H1 (cell line): ENCODE measurements around the gene CRP. TPM values are rescaled to one million over a fixed set of nuclear protein-coding genes. Genes with fewer than 3 reads are reported as not detected.

Source experiments
- CTCF ChIA-PET: fragments of 300-600 bp; sonication (Branson Sonifier 250); formaldehyde crosslinking; loops from one replicate; lab custom pipeline; 2021; ENCODE audit not compliant: partially characterized antibody; lab: Charles Lee
- POLR2A ChIA-PET: fragments of 300-600 bp; sonication (Branson Sonifier 250); formaldehyde crosslinking; loops from one replicate; lab custom pipeline; 2021; ENCODE audit warnings: inconsistent platforms; ENCODE audit not compliant: partially characterized antibody; lab: Charles Lee
- DNase-seq, 2 experiments: peaks; one replicate each; pipeline versions ENCODE4 v3.0.0 to v3.0.0-alpha.2; 2010 to 2022; ENCODE audit warnings: low spot score in 2 of 2, low read depth in 1 of 2, mixed read lengths in 1 of 2
- FAIRE-seq: peaks from 2 replicates; lab custom pipeline; 2011; peaks lifted over from hg19 to GRCh38; lab: Jason Lieb, UNC
- H2AFZ ChIP-seq: 2 replicates; pipeline ENCODE4 v1.8.1; 2012; ENCODE audit warnings: low read length, inconsistent platforms
- H2AK5ac ChIP-seq: 2 replicates; pipeline ENCODE4 v1.6.1; 2013; ENCODE audit warnings: low read depth, low read length
- H2BK120ac ChIP-seq: replicated peaks from 2 replicates; pipeline ENCODE3; 2013; ENCODE audit warnings: low read depth, low read length, inconsistent platforms
- H2BK12ac ChIP-seq: 2 replicates; pipeline ENCODE4 v1.6.1; 2013; ENCODE audit warnings: low read depth, low read length
- H2BK15ac ChIP-seq: 2 replicates; pipeline ENCODE4 v1.6.1; 2013; ENCODE audit warnings: low read length
- H2BK20ac ChIP-seq: 2 replicates; pipeline ENCODE4 v1.6.1; 2013; ENCODE audit warnings: low read length
- H2BK5ac ChIP-seq: 2 replicates; pipeline ENCODE4 v1.6.1; 2013; ENCODE audit warnings: low read depth, low read length
- H3K14ac ChIP-seq: 2 replicates; pipeline ENCODE4 v1.6.1; 2013; ENCODE audit warnings: inconsistent platforms; ENCODE audit not compliant: insufficient read length
- H3K18ac ChIP-seq: 2 replicates; pipeline ENCODE4 v1.6.1; 2013; ENCODE audit warnings: low read length; ENCODE audit errors: extremely low read depth
- H3K23ac ChIP-seq: 2 replicates; pipeline ENCODE4 v1.6.1; 2013; ENCODE audit warnings: inconsistent platforms; ENCODE audit not compliant: insufficient read length
- H3K23me2 ChIP-seq: 2 replicates; pipeline ENCODE4 v1.6.1; 2013; ENCODE audit warnings: low read depth, low read length
- H3K27ac ChIP-seq: 2 replicates; pipeline ENCODE4 v1.6.1; 2011; ENCODE audit warnings: low read depth, low read length, inconsistent platforms
- H3K27me3 ChIP-seq, 4 experiments: replicated peaks in 1 of 4; 1 replicate in 1 of 4; 2 replicates in 3 of 4; pipeline versions ENCODE4 v1.6.1 to v1.8.1; 2011 to 2013; ENCODE audit warnings: low read length in 3 of 4, mild to moderate bottlenecking in 3 of 4, inconsistent platforms in 2 of 4, mixed read lengths in 2 of 4, moderate library complexity in 1 of 4; ENCODE audit not compliant: control insufficient read depth in 3 of 4, insufficient read depth in 3 of 4; ENCODE audit errors: extremely low read depth in 1 of 4
- H3K36me3 ChIP-seq, 4 experiments: 2 replicates each; pipeline versions ENCODE4 v1.6.1 to v1.8.1; 2011 to 2013; ENCODE audit warnings: mild to moderate bottlenecking in 4 of 4, low read length in 3 of 4, moderate library complexity in 2 of 4, control low read depth in 1 of 4, inconsistent platforms in 1 of 4; ENCODE audit not compliant: insufficient read depth in 4 of 4, control insufficient read depth in 2 of 4
- H3K4ac ChIP-seq: replicated peaks from 2 replicates; pipeline ENCODE3; 2013; ENCODE audit warnings: low read length, low read depth, mixed read lengths, inconsistent platforms; ENCODE audit not compliant: insufficient read length
- H3K4me1 ChIP-seq, 4 experiments: replicated peaks in 1 of 4; 1 replicate in 1 of 4; 2 replicates in 3 of 4; pipeline versions ENCODE4 v1.6.1 to v1.8.1; 2011 to 2013; ENCODE audit warnings: low read length in 3 of 4, inconsistent platforms in 2 of 4, mixed read lengths in 1 of 4; ENCODE audit not compliant: insufficient read depth in 4 of 4, control insufficient read depth in 3 of 4
- H3K4me2 ChIP-seq, 2 experiments: 2 replicates each; pipeline versions ENCODE4 v1.6.1 to v1.8.1; 2011 to 2013; ENCODE audit warnings: low read depth in 2 of 2, low read length in 2 of 2, control low read depth in 1 of 2, inconsistent platforms in 1 of 2, mild to moderate bottlenecking in 1 of 2; ENCODE audit not compliant: insufficient read depth in 1 of 2
- H3K4me3 ChIP-seq, 4 experiments: fragments of 200-600, 300-600 bp in 1 of 4; sonication (generic), shearing (Covaris generic), sonication (Bioruptor Twin) in 1 of 4; 2 replicates each; pipeline versions ENCODE4 v1.5.1 to v1.8.1; 2011 to 2016; ENCODE audit warnings: low read length in 4 of 4, low read depth in 3 of 4, control low read depth in 2 of 4, inconsistent platforms in 2 of 4, mild to moderate bottlenecking in 2 of 4, mixed read lengths in 1 of 4, moderate library complexity in 1 of 4; ENCODE audit not compliant: insufficient read depth in 2 of 4; ENCODE audit errors: extremely low read depth in 1 of 4
- H3K56ac ChIP-seq: replicated peaks from 2 replicates; pipeline ENCODE3; 2013; ENCODE audit warnings: low read depth, mild to moderate bottlenecking, mixed read lengths, low read length, inconsistent platforms; ENCODE audit not compliant: insufficient read length
- H3K79me1 ChIP-seq: 2 replicates; pipeline ENCODE4 v1.6.1; 2013; ENCODE audit warnings: low read depth, low read length, control low read depth
- H3K79me2 ChIP-seq, 2 experiments: 2 replicates each; pipeline versions ENCODE4 v1.6.1 to v1.8.1; 2012 to 2013; ENCODE audit warnings: low read length in 2 of 2, mild to moderate bottlenecking in 2 of 2, inconsistent platforms in 1 of 2; ENCODE audit not compliant: insufficient read depth in 2 of 2, control insufficient read depth in 1 of 2
- H3K9ac ChIP-seq, 4 experiments: replicated peaks in 1 of 4; 1 replicate in 1 of 4; 2 replicates in 3 of 4; pipeline versions ENCODE4 v1.6.1 to v1.8.1; 2011 to 2013; ENCODE audit warnings: low read depth in 3 of 4, low read length in 3 of 4, control low read depth in 2 of 4, mild to moderate bottlenecking in 2 of 4, moderate library complexity in 2 of 4, inconsistent platforms in 1 of 4; ENCODE audit errors: extremely low read depth in 1 of 4
- H3K9me3 ChIP-seq, 2 experiments: 2 replicates each; pipeline versions ENCODE4 v1.6.1 to v1.8.1; 2012 to 2013; ENCODE audit warnings: mild to moderate bottlenecking in 2 of 2, moderate library complexity in 2 of 2, control low read depth in 1 of 2, inconsistent platforms in 1 of 2, low read depth in 1 of 2, low read length in 1 of 2, mixed read lengths in 1 of 2; ENCODE audit not compliant: insufficient read depth in 2 of 2
- H4K20me1 ChIP-seq, 2 experiments: replicated peaks in 1 of 2; 2 replicates each; pipeline versions ENCODE3 to v1.8.1; 2011 to 2013; ENCODE audit warnings: inconsistent platforms in 2 of 2, low read length in 2 of 2, mild to moderate bottlenecking in 1 of 2; ENCODE audit not compliant: insufficient read depth in 2 of 2, control insufficient read depth in 1 of 2
- H4K5ac ChIP-seq: 2 replicates; pipeline ENCODE4 v1.6.1; 2013; ENCODE audit warnings: low read length, low read depth, mixed read lengths, inconsistent platforms; ENCODE audit not compliant: insufficient read length
- H4K8ac ChIP-seq: 2 replicates; pipeline ENCODE4 v1.8.0; 2013; ENCODE audit warnings: mild to moderate bottlenecking, moderate library complexity, low read length, inconsistent platforms; ENCODE audit not compliant: insufficient read depth; ENCODE audit errors: extremely low read depth
- H4K91ac ChIP-seq: replicated peaks from 2 replicates; pipeline ENCODE3; 2013; ENCODE audit warnings: low read length, mixed read lengths, inconsistent platforms; ENCODE audit not compliant: insufficient read length
- ASH2L ChIP-seq: fragments of 200-600, 300-600 bp; sonication (generic); IDR thresholded peaks from one replicate; pipeline ENCODE4 v1.7.1; 2017; ENCODE audit warnings: low read length
- BRCA1 ChIP-seq: IDR thresholded peaks from 2 replicates; pipeline ENCODE4 v1.6.1; 2012; ENCODE audit warnings: low read depth, low read length, improper control_type of control experiment
- EP300 ChIP-seq, 2 experiments: IDR thresholded peaks; 1 replicate in 1 of 2; 2 replicates in 1 of 2; pipeline ENCODE4 v1.6.1; 2011 to 2012; ENCODE audit warnings: low read depth in 2 of 2, low read length in 2 of 2, mild to moderate bottlenecking in 2 of 2, borderline replicate concordance in 1 of 2, inconsistent platforms in 1 of 2, moderate library complexity in 1 of 2
- KDM4A ChIP-seq: IDR thresholded peaks from one replicate; pipeline ENCODE4 v1.7.1; 2012; ENCODE audit warnings: low read depth, mild to moderate bottlenecking, moderate library complexity, low read length, inconsistent platforms; ENCODE audit not compliant: severe bottlenecking
- MAFK ChIP-seq: IDR thresholded peaks from 2 replicates; pipeline ENCODE4 v1.6.1; 2012; ENCODE audit warnings: low read depth, mild to moderate bottlenecking, improper control_type of control experiment, low read length
- POLR2A ChIP-seq, 2 experiments: IDR thresholded peaks; 1 replicate in 1 of 2; 2 replicates in 1 of 2; pipeline ENCODE4 v1.6.1; 2011; ENCODE audit warnings: low read depth in 2 of 2, low read length in 2 of 2, mild to moderate bottlenecking in 2 of 2; ENCODE audit errors: control extremely low read depth in 1 of 2
- RFX5 ChIP-seq: IDR thresholded peaks from 2 replicates; pipeline ENCODE4 v1.6.1; 2011; ENCODE audit warnings: low read depth, low read length, improper control_type of control experiment, borderline replicate concordance
- SIRT6 ChIP-seq: IDR thresholded peaks from one replicate; pipeline ENCODE4 v1.7.1; 2012; ENCODE audit warnings: low read length, inconsistent platforms
- SRF ChIP-seq: IDR thresholded peaks from 2 replicates; pipeline ENCODE4 v1.6.1; 2011; ENCODE audit warnings: mild to moderate bottlenecking, low read depth, low read length, moderate library complexity
- TAF1 ChIP-seq: IDR thresholded peaks from 2 replicates; pipeline ENCODE4 v1.6.1; 2011; ENCODE audit warnings: mild to moderate bottlenecking, low read depth, low read length
- YY1 ChIP-seq: IDR thresholded peaks from 2 replicates; pipeline ENCODE4 v1.6.1; 2011; ENCODE audit warnings: low read depth, mild to moderate bottlenecking, low read length
- polyA plus RNA-seq, 7 experiments: library from polyadenylated mRNA; depleted of rRNA in 3 of 7; stranded (reverse) in 5 of 7; unstranded in 2 of 7; fragments of >200 nt in 5 of 7; fragments of 200-250 nt in 2 of 7; gene quantifications; 1 replicate in 5 of 7; 2 replicates in 1 of 7; 4 replicates in 1 of 7; pipeline versions ENCODE4 v1.2.1 to v1.2.3, GENCODE V29; 2011 to 2013; ENCODE audit warnings: missing spikeins in 2 of 7, mixed read lengths in 2 of 7
- total RNA-seq: library from RNA; stranded (reverse); fragmentation: NEBNext Ultra II Directional; extraction: Animal tissue kit (Norgen Biotek cat#: 25700); gene quantifications from 2 replicates; pipeline ENCODE4 v1.2.1, GENCODE V29; 2021

Gene CRP
- total and polyA plus RNA-seq, 2 of the 8 experiments (the other 6 are each of a cell fraction or from before 2014, with no cell fraction given) = not detected

DNA sequence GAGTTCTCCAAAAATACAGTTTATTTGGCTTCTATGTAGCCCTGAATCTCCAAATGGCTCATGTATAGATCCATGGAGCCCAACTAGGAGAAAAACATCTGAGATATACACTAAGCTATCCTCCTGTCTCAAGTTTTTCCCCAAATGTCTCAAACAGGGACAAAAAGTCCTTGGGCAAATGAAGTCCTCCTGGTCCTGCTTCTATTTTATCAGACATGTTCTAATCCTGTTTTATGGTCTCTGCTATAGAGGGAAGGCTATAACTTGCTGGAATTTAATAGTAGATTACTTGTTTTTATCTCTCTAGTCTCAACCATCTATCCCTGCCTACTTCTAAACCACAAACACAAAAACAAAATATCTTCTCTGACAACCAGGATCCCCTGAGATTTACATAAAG, 26.9 kb downstream of the CRP start:
- no peak overlapping the region for H2AFZ ChIP-seq
- H2BK20ac ChIP-seq = no peak overlapping the region
- H2BK15ac ChIP-seq = no peak overlapping the region
- H3K56ac ChIP-seq = no peak overlapping the region
- no peak overlapping the region for H3K27ac ChIP-seq
- no peaks in the 10 kb centered on the region for H3K36me3 ChIP-seq
- no peak overlapping the region for H3K14ac ChIP-seq
- POLR2A ChIA-PET = no interaction called here
- DNase-seq = no peak
- no peak overlapping the region for H2BK120ac ChIP-seq
- TF ChIP-seq ASH2L (no peak), TAF1 (no peak), MAFK (no peak), EP300 (IDR thresholded peaks at IDR 0.05; ENCODE audit: borderline replicate concordance in 1 of 2, low read depth in 2 of 2, low read length in 2 of 2) (no peak), YY1 (no peak), POLR2A (IDR thresholded peaks at IDR 0.05; ENCODE audit: control extremely low read depth in 1 of 2, low read depth in 2 of 2, low read length in 2 of 2) (no peak), SIRT6 (no peak), SRF (no peak), KDM4A (no peak), RFX5 (no peak), BRCA1 (no peak)
- no peak overlapping the region for H3K9ac ChIP-seq
- H3K23me2 ChIP-seq = no peaks in the 10 kb centered on the region
- H3K23ac ChIP-seq = no peak overlapping the region
- H4K8ac ChIP-seq = no peak overlapping the region
- H3K4me2 ChIP-seq = no peak overlapping the region
- H3K4me3 ChIP-seq = no peak overlapping the region
- H4K91ac ChIP-seq = no peak overlapping the region
- no peak overlapping the region for H3K4ac ChIP-seq
- H2AK5ac ChIP-seq = no peak overlapping the region
- no peak overlapping the region for H2BK5ac ChIP-seq
- H3K79me1 ChIP-seq = no peaks in the 10 kb centered on the region
- H3K18ac ChIP-seq = no peak overlapping the region
- no peaks in the 10 kb centered on the region for H4K20me1 ChIP-seq
- no peaks in the 10 kb centered on the region for H3K4me1 ChIP-seq
- no peak for FAIRE-seq
- H4K5ac ChIP-seq = no peak overlapping the region
- H3K79me2 ChIP-seq = no peaks in the 10 kb centered on the region
- CTCF ChIA-PET = no interaction called here
- no peak overlapping the region for H2BK12ac ChIP-seq
- H3K9me3 ChIP-seq = peaks cover 33 to 67% of the 10 kb centered on the region in 2 experiments
- H3K27me3 ChIP-seq = no peaks in the 10 kb centered on the region
